Osteocyte (in vitro differentiated cells): ENCODE data around the gene IDH3B. TPM values are rescaled to one million over a fixed set of nuclear protein-coding genes. Genes with fewer than 3 reads are reported as not detected.

Experiments used
- DNase-seq: peaks from one replicate; pipeline ENCODE4 v3.0.0; 2021; ENCODE audit warnings: mixed read lengths; ENCODE audit not compliant: unreplicated experiment; ENCODE audit errors: extremely low spot score
- H3K27ac Mint-ChIP-seq: one replicate; pipeline ENCODE4 v1.8.0; 2021; ENCODE audit warnings: mild to moderate bottlenecking, mixed read lengths; ENCODE audit not compliant: unreplicated experiment
- H3K27me3 Mint-ChIP-seq: one replicate; pipeline ENCODE4 v1.8.0; 2021; ENCODE audit warnings: mixed read lengths; ENCODE audit not compliant: unreplicated experiment
- H3K36me3 Mint-ChIP-seq: one replicate; pipeline ENCODE4 v1.8.0; 2021; ENCODE audit warnings: mixed read lengths; ENCODE audit not compliant: unreplicated experiment
- H3K4me1 Mint-ChIP-seq: one replicate; pipeline ENCODE4 v1.8.0; 2021; ENCODE audit warnings: mixed read lengths; ENCODE audit not compliant: unreplicated experiment
- H3K4me3 Mint-ChIP-seq: one replicate; pipeline ENCODE4 v1.8.0; 2021; ENCODE audit warnings: mild to moderate bottlenecking, moderate library complexity, mixed read lengths; ENCODE audit not compliant: unreplicated experiment
- H3K9me3 Mint-ChIP-seq: one replicate; pipeline ENCODE4 v1.8.0; 2021; ENCODE audit warnings: mixed read lengths; ENCODE audit not compliant: unreplicated experiment
- total RNA-seq: library from RNA; stranded (reverse); gene quantifications from 2 replicates; pipeline ENCODE4 v1.2.1, GENCODE V29; 2021
- TF ChIP-seq, protein P1 (sequence below): fragments of 200-600 bp; sonication (generic); IDR thresholded peaks from 2 replicates; pipeline ENCODE4 v1.5.0; 2021; ENCODE audit warnings: antibody characterized with exemption, mild to moderate bottlenecking, moderate library complexity

Gene IDH3B
- total RNA-seq, 1 donor from 2014 or later: 86.6 TPM

DNA sequence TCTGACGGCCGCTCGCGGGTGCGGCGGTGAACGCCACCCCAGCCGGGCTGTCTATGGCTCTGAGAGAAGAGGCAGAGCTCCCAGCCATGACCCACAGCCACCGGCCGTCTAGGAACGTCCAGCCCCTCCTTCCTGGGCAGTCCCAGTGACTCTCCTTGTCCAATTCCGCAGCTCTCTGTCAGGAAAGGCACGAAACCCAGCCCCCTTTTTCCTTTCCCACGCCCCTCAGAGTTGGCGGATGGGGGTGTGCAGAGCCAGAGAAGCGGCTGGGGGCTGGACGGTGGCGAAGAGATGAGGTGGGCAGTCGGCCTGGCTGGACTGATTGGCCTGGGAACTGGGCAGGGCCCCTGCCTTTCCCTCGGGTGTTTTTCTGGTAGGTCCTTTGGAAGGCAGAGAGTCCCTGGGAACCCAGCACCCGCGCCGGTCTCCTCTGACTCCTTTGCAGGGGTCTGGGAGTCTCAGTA, 30.0 kb upstream of the IDH3B start:
- peak; percentile 81 for DNase-seq
- Mint-ChIP-seq H3K27ac (no peak overlapping the region), H3K4me1 (peaks cover 9% of the 10 kb centered on the region), H3K27me3 (peaks cover 57% of the 10 kb centered on the region), H3K36me3 (no peaks in the 10 kb centered on the region), H3K4me3 (peak overlapping the region; percentile 26), H3K9me3 (no peaks in the 10 kb centered on the region)
- TF ChIP-seq, protein P1, sequence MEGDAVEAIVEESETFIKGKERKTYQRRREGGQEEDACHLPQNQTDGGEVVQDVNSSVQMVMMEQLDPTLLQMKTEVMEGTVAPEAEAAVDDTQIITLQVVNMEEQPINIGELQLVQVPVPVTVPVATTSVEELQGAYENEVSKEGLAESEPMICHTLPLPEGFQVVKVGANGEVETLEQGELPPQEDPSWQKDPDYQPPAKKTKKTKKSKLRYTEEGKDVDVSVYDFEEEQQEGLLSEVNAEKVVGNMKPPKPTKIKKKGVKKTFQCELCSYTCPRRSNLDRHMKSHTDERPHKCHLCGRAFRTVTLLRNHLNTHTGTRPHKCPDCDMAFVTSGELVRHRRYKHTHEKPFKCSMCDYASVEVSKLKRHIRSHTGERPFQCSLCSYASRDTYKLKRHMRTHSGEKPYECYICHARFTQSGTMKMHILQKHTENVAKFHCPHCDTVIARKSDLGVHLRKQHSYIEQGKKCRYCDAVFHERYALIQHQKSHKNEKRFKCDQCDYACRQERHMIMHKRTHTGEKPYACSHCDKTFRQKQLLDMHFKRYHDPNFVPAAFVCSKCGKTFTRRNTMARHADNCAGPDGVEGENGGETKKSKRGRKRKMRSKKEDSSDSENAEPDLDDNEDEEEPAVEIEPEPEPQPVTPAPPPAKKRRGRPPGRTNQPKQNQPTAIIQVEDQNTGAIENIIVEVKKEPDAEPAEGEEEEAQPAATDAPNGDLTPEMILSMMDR: no peak

DNA sequence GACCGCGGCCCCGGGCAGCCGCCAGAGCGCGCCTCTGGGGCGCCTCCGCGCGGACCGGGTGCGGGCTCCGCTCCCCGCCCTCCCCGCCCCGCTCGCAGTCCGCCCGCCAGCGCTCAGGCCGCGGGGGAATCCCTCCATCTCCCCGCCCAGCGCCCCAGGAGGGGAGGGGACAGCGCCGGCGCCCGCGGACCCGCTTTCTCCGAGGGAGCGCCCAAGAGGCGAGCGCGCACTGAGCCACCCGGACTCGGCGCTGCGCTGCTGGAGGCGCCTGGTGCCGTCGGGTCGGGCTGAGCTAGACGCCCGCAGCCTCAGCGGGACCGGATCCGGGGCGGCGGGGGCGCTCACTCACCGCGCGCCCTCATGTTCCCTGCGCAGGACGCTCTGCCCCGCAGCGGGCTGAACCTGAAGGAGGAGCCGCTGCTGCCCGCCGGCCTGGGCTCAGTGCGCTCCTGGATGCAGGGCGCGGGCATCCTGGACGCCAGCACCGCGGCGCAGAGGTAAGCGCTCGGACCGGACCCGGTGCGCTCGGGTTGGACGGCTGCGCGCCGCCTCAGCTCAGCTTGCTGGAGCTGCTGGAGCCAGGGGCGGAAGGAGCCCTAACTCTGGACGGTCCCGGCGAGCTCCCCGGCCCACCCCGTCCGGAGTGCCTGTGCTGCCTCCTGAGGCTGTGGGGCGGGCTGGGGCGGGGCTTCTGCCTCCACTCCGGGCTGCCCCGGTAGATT, 29.4 kb upstream of the IDH3B start:
- Mint-ChIP-seq H3K36me3 (no peaks in the 10 kb centered on the region), H3K27ac (no peak overlapping the region), H3K4me3 (peak overlapping the region; percentile 26), H3K4me1 (peaks cover 9% of the 10 kb centered on the region), H3K9me3 (no peaks in the 10 kb centered on the region), H3K27me3 (peaks cover 55% of the 10 kb centered on the region)
- no peak for DNase-seq
- TF ChIP-seq, protein P1: no peak

DNA sequence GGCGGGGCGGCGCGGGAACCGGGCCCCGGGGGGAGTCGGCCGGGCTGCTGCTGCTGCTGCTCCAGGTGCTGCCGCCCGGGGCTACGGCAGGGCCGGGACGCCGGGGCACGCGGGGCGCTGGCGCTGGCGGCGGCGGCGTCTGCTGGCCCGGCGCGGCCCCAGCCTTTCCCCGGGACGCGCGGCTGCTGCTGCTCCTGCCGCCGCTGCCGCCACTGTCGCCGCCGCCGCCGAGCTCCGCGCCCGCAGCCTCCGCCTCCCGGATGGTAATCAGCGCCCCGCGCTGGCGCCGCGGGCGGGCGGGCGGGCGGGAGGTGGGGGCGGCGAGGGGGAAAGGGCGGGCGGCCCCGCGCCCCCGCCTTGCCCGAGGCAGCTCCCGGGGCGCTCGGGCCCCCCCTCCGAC, 28.9 kb upstream of the IDH3B start:
- Mint-ChIP-seq H3K9me3 (no peaks in the 10 kb centered on the region), H3K4me1 (peaks cover 12% of the 10 kb centered on the region), H3K4me3 (no peak overlapping the region), H3K27ac (no peak overlapping the region), H3K27me3 (peaks cover 58% of the 10 kb centered on the region), H3K36me3 (no peaks in the 10 kb centered on the region)
- DNase-seq: no peak
- TF ChIP-seq, protein P1: no peak

DNA sequence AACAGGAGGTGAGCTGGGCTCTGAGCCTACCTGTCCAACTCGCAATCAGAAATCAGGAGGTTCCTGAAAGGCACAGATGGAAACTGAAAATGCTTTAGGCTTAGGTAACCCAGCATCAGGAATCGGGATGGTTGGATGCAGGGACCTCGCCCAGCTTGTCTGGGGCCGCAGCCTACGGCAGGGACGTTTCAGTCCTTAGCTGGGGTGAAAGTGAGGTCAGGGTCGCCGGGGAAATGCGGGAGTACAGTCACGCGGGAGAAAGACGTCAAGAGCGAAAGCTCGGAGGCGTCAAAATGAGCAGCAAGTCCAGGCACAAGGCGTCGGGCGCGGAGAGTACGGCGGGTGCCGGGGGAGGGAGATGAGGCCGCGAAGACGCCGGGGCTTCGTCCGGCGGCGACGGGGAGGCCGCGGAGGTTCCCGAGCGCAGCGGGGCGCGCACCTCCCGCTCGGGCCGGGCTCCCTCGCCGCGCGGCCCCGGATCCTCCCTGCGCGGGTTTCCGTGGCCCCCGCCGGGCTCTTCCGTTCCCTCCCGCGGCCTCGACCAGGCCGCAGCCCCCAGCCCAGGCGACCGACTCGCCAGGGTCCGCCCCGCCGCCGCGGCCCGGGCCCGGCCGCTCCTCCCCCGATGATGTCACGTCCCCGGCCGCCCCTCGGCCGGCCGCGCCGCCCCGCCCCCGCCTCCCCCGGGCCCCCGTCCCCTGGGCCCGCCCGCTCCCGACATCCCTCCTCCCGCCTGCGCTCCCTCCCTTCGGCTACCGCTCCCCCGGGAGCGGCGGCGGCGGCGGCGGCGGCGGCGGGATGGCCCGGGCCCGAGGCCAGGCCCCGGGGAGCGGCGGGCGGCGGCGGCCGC, 28.2 kb upstream of the IDH3B start, which contains the start of gene EBF4:
TSS of gene EBF4 (plus strand) at position 745 of the 850 bp plus-strand sequence. CDS start 866 bp downstream, outside the sequence.
- TF ChIP-seq, protein P1: no peak
- Mint-ChIP-seq H3K27me3 (peaks cover 64% of the 10 kb centered on the region), H3K9me3 (no peaks in the 10 kb centered on the region), H3K4me3 (peak within 1 kb of the TSS; percentile 87), H3K4me1 (peaks cover 14% of the 10 kb centered on the region), H3K27ac (peak within 1 kb of the TSS; percentile 87), H3K36me3 (no peaks in the 10 kb centered on the region)
- DNase-seq: no peak

DNA sequence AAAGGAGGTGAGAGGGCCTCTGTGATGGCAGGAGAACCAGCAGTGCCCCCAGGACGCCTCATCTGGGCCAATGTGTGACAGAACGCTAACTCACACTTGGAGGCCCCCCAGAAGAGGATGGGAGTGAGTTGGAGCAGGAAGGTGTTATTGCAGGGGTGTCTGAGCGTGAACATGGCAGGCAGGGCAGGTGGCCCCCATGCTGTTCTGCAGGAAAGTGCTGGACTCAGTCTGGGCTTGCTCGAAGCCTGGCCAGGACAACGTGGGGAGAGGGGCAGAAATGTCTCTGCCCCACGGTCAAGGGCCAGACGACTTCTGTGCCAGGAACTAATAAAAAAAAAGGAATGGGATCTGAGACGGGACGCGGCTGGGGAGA, 27.6 kb upstream of the IDH3B start:
- peaks cover 66% of the 10 kb centered on the region for H3K27me3 Mint-ChIP-seq
- TF ChIP-seq, protein P1: no peak
- no peaks in the 10 kb centered on the region for H3K9me3 Mint-ChIP-seq
- H3K27ac Mint-ChIP-seq: peak overlapping the region; percentile 87
- peak overlapping the region; percentile 87 for H3K4me3 Mint-ChIP-seq
- no peaks in the 10 kb centered on the region for H3K36me3 Mint-ChIP-seq
- DNase-seq: no peak
- H3K4me1 Mint-ChIP-seq: peaks cover 14% of the 10 kb centered on the region
